Raji (cell line): ENCODE results near the gene WRAP53.
A peak's percentile ranks its signal among the peaks of the same experiment; 100 is the strongest.

Experiments
- POLR2A ChIP-seq: IDR thresholded peaks from 2 replicates; pipeline ENCODE4 v1.6.1; 2011; ENCODE audit warnings: low read depth, low read length, control low read depth; ENCODE audit not compliant: insufficient read depth

Gene WRAP53

GRCh38 chr17:7687908-7688807 is at the start of gene WRAP53:
Gene WRAP53 (plus strand): TSS chr17:7688477. CDS start chr17:7688649, 172 bp downstream.
- peak; percentile 75 for TF ChIP-seq POLR2A

GRCh38 chr17:7640783-7641182 is 47.5 kb upstream of the WRAP53 start:
- TF ChIP-seq POLR2A: no peak

GRCh38 chr17:7644775-7645174 is 43.5 kb upstream of the WRAP53 start:
- TF ChIP-seq POLR2A: no peak

- no peak for TF ChIP-seq POLR2A
Observed at GRCh38 chr17:7646457-7646856, 41.8 kb upstream of the WRAP53 start.

- TF ChIP-seq POLR2A: no peak
Observed at GRCh38 chr17:7647018-7647417, 41.3 kb upstream of the WRAP53 start.

GRCh38 chr17:7650509-7651096 is 37.7 kb upstream of the WRAP53 start, which contains the start of gene ATP1B2:
Gene ATP1B2 (plus strand): TSS chr17:7650926. CDS start chr17:7651519, 593 bp downstream.
- TF ChIP-seq POLR2A: no peak

- TF ChIP-seq POLR2A: no peak
Observed at GRCh38 chr17:7651097-7651664, 37.1 kb upstream of the WRAP53 start.

- no peak for TF ChIP-seq POLR2A
Observed at GRCh38 chr17:7651665-7652387, 36.5 kb upstream of the WRAP53 start.

- TF ChIP-seq POLR2A: no peak
Observed at GRCh38 chr17:7652388-7653356, 35.6 kb upstream of the WRAP53 start.

- no peak for TF ChIP-seq POLR2A
Observed at GRCh38 chr17:7654832-7655540, 33.3 kb upstream of the WRAP53 start.

- no peak for TF ChIP-seq POLR2A
Observed at GRCh38 chr17:7655541-7655840, 32.8 kb upstream of the WRAP53 start.

- no peak for TF ChIP-seq POLR2A
Observed at GRCh38 chr17:7656958-7657609, 31.2 kb upstream of the WRAP53 start.
